OCI-LY7 (cell line): ENCODE data around the gene TBC1D1. TPM values are rescaled to one million over a fixed set of nuclear protein-coding genes. Genes with fewer than 3 reads are reported as not detected.

Experiments used
- BruUV-seq: library from RNA; stranded (reverse); fragments of 400-500 nt; replicated peaks from 2 replicates; lab custom pipeline; 2021; lab: Mats Ljungman, UMichigan
- CTCF ChIA-PET: fragments of 300-600 bp; sonication (Branson Sonifier 250); formaldehyde crosslinking; loops from one replicate; lab custom pipeline; 2022; ENCODE audit warnings: antibody characterized with exemption; ENCODE audit not compliant: unreplicated experiment; lab: Charles Lee
- POLR2A ChIA-PET: fragments of 300-600 bp; sonication (Branson Sonifier 250); formaldehyde crosslinking; loops from one replicate; lab custom pipeline; 2022; ENCODE audit warnings: antibody characterized with exemption; lab: Charles Lee
- DNase-seq: peaks from one replicate; pipeline ENCODE4 v3.0.0-alpha.2; 2015; ENCODE audit warnings: low spot score
- H2AFZ ChIP-seq: fragments of 200-600 bp; sonication (generic), shearing (Covaris generic); 2 replicates; pipeline ENCODE4 v1.6.1; 2014; ENCODE audit warnings: mild to moderate bottlenecking, antibody characterized with exemption, low read length, moderate library complexity
- H3K27ac ChIP-seq: fragments of 200-600 bp; sonication (generic); 2 replicates; pipeline ENCODE4 v1.5.1; 2014; ENCODE audit warnings: mixed run types, low read depth, mild to moderate bottlenecking, moderate library complexity, low read length, inconsistent platforms; ENCODE audit not compliant: poor library complexity, severe bottlenecking
- H3K36me3 ChIP-seq: fragments of 200-600 bp; sonication (generic); 2 replicates; pipeline ENCODE4 v1.6.1; 2014; ENCODE audit warnings: mild to moderate bottlenecking, antibody characterized with exemption, low read length, moderate library complexity, mixed read lengths; ENCODE audit not compliant: insufficient read depth
- H3K4me1 ChIP-seq: fragments of 200-600 bp; sonication (generic); 2 replicates; pipeline ENCODE4 v1.5.1; 2014; ENCODE audit warnings: mild to moderate bottlenecking, low read length; ENCODE audit not compliant: insufficient read depth, poor library complexity, severe bottlenecking
- H3K4me2 ChIP-seq: fragments of 200-600 bp; sonication (generic); 2 replicates; pipeline ENCODE4 v1.6.1; 2014; ENCODE audit warnings: mild to moderate bottlenecking, low read length
- H3K4me3 ChIP-seq: fragments of 200-600 bp; sonication (generic); 2 replicates; pipeline ENCODE4 v1.5.1; 2014; ENCODE audit warnings: mild to moderate bottlenecking, low read depth, low read length; ENCODE audit not compliant: poor library complexity, severe bottlenecking
- H3K79me2 ChIP-seq: fragments of 200-600 bp; sonication (generic); 2 replicates; pipeline ENCODE4 v1.6.1; 2016; ENCODE audit warnings: low read depth, mild to moderate bottlenecking, low read length, moderate library complexity, mixed read lengths; ENCODE audit not compliant: insufficient read depth
- H3K9me2 ChIP-seq: fragments of 200-600 bp; sonication (generic); 2 replicates; pipeline ENCODE4 v1.6.1; 2016; ENCODE audit warnings: mild to moderate bottlenecking, low read length, mixed read lengths; ENCODE audit not compliant: insufficient read depth
- H3K9me3 ChIP-seq: fragments of 200-600 bp; sonication (generic); 2 replicates; pipeline ENCODE4 v1.6.1; 2014; ENCODE audit warnings: mild to moderate bottlenecking, mixed run types, low read length, mixed read lengths
- H4K20me1 ChIP-seq: fragments of 200-600 bp; sonication (generic); 2 replicates; pipeline ENCODE4 v1.6.1; 2014; ENCODE audit warnings: mild to moderate bottlenecking, antibody characterized with exemption, low read length, moderate library complexity, mixed read lengths; ENCODE audit not compliant: insufficient read depth
- CTCF ChIP-seq: fragments of 200-600 bp; sonication (generic); conservative IDR thresholded peaks from 2 replicates; pipeline ENCODE4 v1.5.1; 2014; ENCODE audit warnings: mild to moderate bottlenecking, antibody characterized with exemption, low read length, moderate library complexity, mixed read lengths
- EZH2phosphoT487 ChIP-seq: fragments of 200-600 bp; sonication (generic); IDR thresholded peaks from 2 replicates; pipeline ENCODE4 v1.6.1; 2018; ENCODE audit warnings: low read depth, borderline replicate concordance, mild to moderate bottlenecking, mixed run types, antibody characterized with exemption, low read length, moderate library complexity, mixed read lengths
- intact Hi-C: fragments of 100-400 bp; cut with micrococcal nuclease; formaldehyde crosslinking; loops from one replicate; pipeline ENCODE4 v1.10.0; 2022; ENCODE audit not compliant: unreplicated experiment
- total RNA-seq, 2 experiments: library from RNA; depleted of rRNA in 1 of 2; stranded (reverse); fragments of >200 nt in 1 of 2; shearing (Covaris generic) in 1 of 2; gene quantifications; 2 replicates each; pipeline ENCODE4 v1.2.3, GENCODE V29; 2014 to 2022

Gene TBC1D1
- total RNA-seq, 2 experiments from 2014 or later = 539 to 545 TPM

DNA sequence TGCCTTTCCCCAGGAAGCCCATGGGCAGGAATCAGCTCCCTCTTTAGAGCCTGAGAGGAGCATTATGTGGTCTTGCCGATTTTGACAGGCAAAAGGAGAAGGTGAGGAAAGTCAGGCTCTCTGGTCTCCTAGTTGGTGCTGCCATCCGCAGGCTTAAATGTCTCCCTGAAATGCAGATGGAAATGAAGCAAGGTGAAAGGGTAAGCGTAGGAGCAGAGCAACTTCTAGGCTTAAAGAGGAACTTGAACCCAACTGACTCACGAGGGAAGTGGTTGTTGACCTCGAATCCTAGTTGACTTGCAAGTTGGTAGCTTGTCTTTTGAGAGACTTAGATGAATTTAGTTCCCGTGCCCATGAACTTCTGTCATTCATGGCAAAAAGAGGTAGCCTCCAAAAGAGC lies 275.2 kb downstream of the TBC1D1 start:
- POLR2A ChIA-PET = interaction anchor here (1.4 kb wide), 1 partner anchor 10 kb away, joined by 3 read pairs; no protein-coding TSS in a partner anchor
- no peaks in the 10 kb centered on the region for H3K79me2 ChIP-seq
- no TSS peak for BruUV-seq

DNA sequence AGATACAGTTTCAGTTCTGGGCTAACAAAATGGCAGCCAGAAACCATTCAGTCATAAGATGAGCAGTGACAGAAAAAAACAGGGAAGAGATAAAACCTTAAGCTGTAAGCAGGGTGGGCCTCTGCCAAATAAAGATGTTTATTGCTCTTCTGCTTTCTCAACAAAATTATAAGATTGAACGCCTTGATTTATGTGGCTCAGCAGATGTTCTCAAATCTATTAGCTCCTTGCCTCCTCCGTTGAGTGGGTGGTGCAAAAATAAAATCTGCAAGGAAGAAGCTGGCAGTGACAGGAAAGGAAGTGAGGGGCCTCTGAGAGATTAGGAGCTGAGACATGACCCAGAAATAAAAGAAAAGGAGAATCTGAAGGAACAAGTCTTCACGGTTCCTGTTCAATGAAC lies 275.9 kb downstream of the TBC1D1 start:
- H3K4me2 ChIP-seq = no peak overlapping the region
- no peak for DNase-seq
- no peak overlapping the region for H3K27ac ChIP-seq
- intact Hi-C loops = no loop called here
- H3K79me2 ChIP-seq = no peaks in the 10 kb centered on the region
- BruUV-seq = no TSS peak
- H4K20me1 ChIP-seq = no peaks in the 10 kb centered on the region
- H3K4me3 ChIP-seq = no peak overlapping the region
- POLR2A ChIA-PET = interaction anchor here (0.7 to 1.4 kb wide), 2 partner anchors 9 to 164 kb away, joined by 3 read pairs; no protein-coding TSS in a partner anchor
- H3K36me3 ChIP-seq = no peaks in the 10 kb centered on the region
- H3K9me3 ChIP-seq = no peaks in the 10 kb centered on the region
- no peaks in the 10 kb centered on the region for H3K4me1 ChIP-seq
- no peaks in the 10 kb centered on the region for H3K9me2 ChIP-seq
- H2AFZ ChIP-seq = no peak overlapping the region
- TF ChIP-seq EZH2phosphoT487 = no peak
- TF ChIP-seq CTCF = no peak
- CTCF ChIA-PET = no interaction called here

More for the DNA sequence above, 275.2 kb downstream of the TBC1D1 start:
- H3K27ac ChIP-seq = no peak overlapping the region
- no peaks in the 10 kb centered on the region for H3K9me2 ChIP-seq
- intact Hi-C loops = no loop called here
- CTCF ChIA-PET = no interaction called here
- H4K20me1 ChIP-seq = no peaks in the 10 kb centered on the region
- no peaks in the 10 kb centered on the region for H3K9me3 ChIP-seq
- TF ChIP-seq EZH2phosphoT487 (no peak), CTCF (0 out of 2 replicates have a peak, but pooled peaks have one; percentile 27)
- H3K4me1 ChIP-seq = no peaks in the 10 kb centered on the region
- no peaks in the 10 kb centered on the region for H3K36me3 ChIP-seq
- no peak overlapping the region for H3K4me3 ChIP-seq
- peak; percentile 11 for DNase-seq
- H2AFZ ChIP-seq = no peak overlapping the region
- H3K4me2 ChIP-seq = no peak overlapping the region

GRCh38 chr4:38167973-38168372 lies 277.1 kb downstream of the TBC1D1 start:
- no peaks in the 10 kb centered on the region for H3K9me2 ChIP-seq
- intact Hi-C loops = no loop called here
- TF ChIP-seq CTCF (no peak), EZH2phosphoT487 (no peak)
- H4K20me1 ChIP-seq = no peaks in the 10 kb centered on the region
- H3K9me3 ChIP-seq = no peaks in the 10 kb centered on the region
- POLR2A ChIA-PET = no interaction called here
- no peak overlapping the region for H3K27ac ChIP-seq
- no peaks in the 10 kb centered on the region for H3K4me1 ChIP-seq
- H3K4me3 ChIP-seq = no peak overlapping the region
- no peak overlapping the region for H2AFZ ChIP-seq
- no TSS peak for BruUV-seq
- H3K36me3 ChIP-seq = no peaks in the 10 kb centered on the region
- H3K4me2 ChIP-seq = no peak overlapping the region
- H3K79me2 ChIP-seq = no peaks in the 10 kb centered on the region
- no peak for DNase-seq
- CTCF ChIA-PET = no interaction called here
